Heart right ventricle (tissue), 16 donors: ENCODE data around the gene GPR157. TPM values are rescaled to one million over a fixed set of nuclear protein-coding genes. Genes with fewer than 3 reads are reported as not detected.

ENCODE experiments used
- ATAC-seq, 8 donors: fragments of 200-7000 bp; cut with Tn5 transposase; one replicate each; pipeline ENCODE4 v1.9.1; 2020; ENCODE audit warnings: mild to moderate bottlenecking in 8 of 8, moderate library complexity in 8 of 8, moderate number of reproducible peaks in 1 of 8
- DNase-seq, 2 donors: peaks; one replicate each; pipeline ENCODE4 v3.0.0-alpha.2; 2020
- H3K27ac ChIP-seq, 10 donors: fragments of 200-600 bp; sonication (generic) in 2 of 10; one replicate each; pipeline versions ENCODE4 v1.5.0 to v1.8.0; 2020 to 2022; ENCODE audit warnings: mild to moderate bottlenecking in 3 of 10
- H3K27me3 ChIP-seq, 7 donors: fragments of 200-600 bp; one replicate each; pipeline ENCODE4 v1.8.0; 2021 to 2022; ENCODE audit warnings: mild to moderate bottlenecking in 2 of 7
- H3K36me3 ChIP-seq, 9 donors: fragments of 200-600 bp; sonication (generic) in 1 of 9; one replicate each; pipeline versions ENCODE4 v1.5.0 to v1.8.0; 2020 to 2022; ENCODE audit warnings: mild to moderate bottlenecking in 2 of 9
- H3K4me1 ChIP-seq, 9 donors: fragments of 200-600 bp; sonication (generic) in 1 of 9; one replicate each; pipeline versions ENCODE4 v1.5.0 to v1.8.0; 2020 to 2022; ENCODE audit warnings: mild to moderate bottlenecking in 4 of 9
- H3K4me3 ChIP-seq, 10 donors: fragments of 200-600 bp; sonication (generic) in 2 of 10; one replicate each; pipeline versions ENCODE4 v1.5.0 to v1.8.0; 2020 to 2022; ENCODE audit warnings: mild to moderate bottlenecking in 7 of 10, moderate library complexity in 2 of 10
- H3K9me3 ChIP-seq, 11 donors: fragments of 200-600 bp in 10 of 11; sonication (generic) in 2 of 11; one replicate each; pipeline versions ENCODE4 v1.5.0 to v1.8.0; 2013 to 2022; ENCODE audit warnings: mild to moderate bottlenecking in 2 of 11, control low read depth in 1 of 11, moderate library complexity in 1 of 11
- WGBS, 2 donors: extraction: QIAGEN DNeasy Blood & Tissue Kit; methylation state at CpG; one replicate each; pipeline ENCODE4 v1.1.7; 2013; ENCODE audit warnings: inconsistent platforms in 1 of 2; 5-methylcytosine and 5-hydroxymethylcytosine counted together
- intact Hi-C, 10 donors: fragments of 100-400 bp; cut with DNase I; formaldehyde crosslinking; loops; one replicate each; pipeline versions ENCODE4 v1.11.1 to v1.14.2; 2022
- polyA plus RNA-seq, 2 donors: library from polyadenylated mRNA; stranded (reverse); fragments of 200-250 nt; gene quantifications; one replicate each; pipeline ENCODE4 v1.2.3, GENCODE V29; 2013
- total RNA-seq, 10 donors: library from RNA; stranded (reverse); fragmentation: NEBNext Ultra II Directional in 3 of 10; extraction: Animal tissue kit (Norgen Biotek cat#: 25700) in 3 of 10; gene quantifications; one replicate each; pipeline versions ENCODE4 v1.2.1 to v1.2.4, GENCODE V29; 2021 to 2023
- TF ChIP-seq, protein P1 (sequence below), 9 donors: fragments of 200-600 bp; sonication (generic) in 2 of 9; IDR thresholded peaks; one replicate each; pipeline versions ENCODE4 v1.5.0 to v1.8.0; 2021 to 2022; ENCODE audit warnings: antibody characterized with exemption in 9 of 9, mild to moderate bottlenecking in 5 of 9, moderate library complexity in 1 of 9
- donor health status: Arrhythmogenic right ventricular cardiomyopathy.
- donor health status: ischemic (EF 13 %, LVEDD 7.1; RV severe dilation, severe dysfunction).
- donor health status: healthy with polysubstance abuse.
- donor health status: DM: no; HTN: yes; CAD: no.
- donor health status: DM: no; HTN: no; CAD: no.
- donor health status: ischemic (EF 25% LVEDD 6.9; RV normal size, moderate dysfunction).
- donor health status: ischemic (EF 25% LVEDD 5.7; RV mildly dilated, moderate dysfunction).
- donor health status: healthy.
- donor health status: DM: yes; HTN: yes; CAD: no.
- donor health status: Ischemic cardiomyopathy.
- donor health status: ischemic (EF 35%, LVEDD 5.7; RV mildly dilated, moderate dysfunction).
- donor health status: nonischemic (EF 11% LVEDD 7.7; RV severe dilation, severe dysfunction).
- donor health status: DM: yes; HTN: yes; CAD: no.
- donor health status: PGD.
- donor health status: ischemic (EF 29% LVEDD 5.4; RV normal size, mild dysfunction).
- donor health status: nonischemic (EF 23%, LVEDD 6.1; RV moderate dilation, normal function).

Gene GPR157
- total and polyA plus RNA-seq, 12 donors: 5.1 to 69.1 (median 36.2) TPM

DNA sequence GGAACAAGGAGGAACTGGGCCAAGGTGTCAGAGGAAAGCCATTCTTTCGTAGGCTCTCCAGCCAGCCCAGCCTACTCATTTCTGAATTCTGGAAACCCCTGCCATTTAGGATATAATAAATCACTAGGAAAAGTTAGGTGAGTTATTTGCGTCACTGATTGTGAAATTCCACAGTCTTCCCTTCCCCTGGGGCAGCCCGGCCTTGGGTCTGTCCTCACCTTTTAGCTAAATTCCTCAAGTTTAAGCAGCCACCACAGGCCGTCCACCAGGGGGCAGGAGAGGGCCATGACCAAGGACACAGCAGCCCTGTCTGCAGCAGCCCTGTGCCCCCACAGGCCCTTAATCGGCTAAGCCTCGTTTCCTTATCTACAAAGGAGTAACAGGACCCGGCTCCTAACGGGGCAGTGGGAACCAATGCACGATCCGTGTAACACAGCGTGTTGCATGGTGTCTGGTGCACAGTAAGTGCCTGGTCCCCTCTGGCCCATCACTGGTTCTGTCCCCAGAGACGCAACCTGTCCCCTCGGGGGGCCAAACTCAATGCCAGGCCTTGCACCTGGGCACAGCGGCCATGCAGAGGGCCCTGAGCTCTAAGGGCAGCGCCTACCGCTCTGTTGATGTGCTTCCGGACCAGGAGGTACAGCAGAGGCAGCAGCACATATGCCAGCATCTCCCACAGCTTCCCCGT, 18.1 kb downstream of the GPR157 start:
- 38 to 40% methylated on average over 18 of the region's 18 CpGs for WGBS, 2 donors
- no peaks in the 10 kb centered on the region for H3K9me3 ChIP-seq
- H3K27me3 ChIP-seq: no peaks in the 10 kb centered on the region
- TF ChIP-seq, protein P1, sequence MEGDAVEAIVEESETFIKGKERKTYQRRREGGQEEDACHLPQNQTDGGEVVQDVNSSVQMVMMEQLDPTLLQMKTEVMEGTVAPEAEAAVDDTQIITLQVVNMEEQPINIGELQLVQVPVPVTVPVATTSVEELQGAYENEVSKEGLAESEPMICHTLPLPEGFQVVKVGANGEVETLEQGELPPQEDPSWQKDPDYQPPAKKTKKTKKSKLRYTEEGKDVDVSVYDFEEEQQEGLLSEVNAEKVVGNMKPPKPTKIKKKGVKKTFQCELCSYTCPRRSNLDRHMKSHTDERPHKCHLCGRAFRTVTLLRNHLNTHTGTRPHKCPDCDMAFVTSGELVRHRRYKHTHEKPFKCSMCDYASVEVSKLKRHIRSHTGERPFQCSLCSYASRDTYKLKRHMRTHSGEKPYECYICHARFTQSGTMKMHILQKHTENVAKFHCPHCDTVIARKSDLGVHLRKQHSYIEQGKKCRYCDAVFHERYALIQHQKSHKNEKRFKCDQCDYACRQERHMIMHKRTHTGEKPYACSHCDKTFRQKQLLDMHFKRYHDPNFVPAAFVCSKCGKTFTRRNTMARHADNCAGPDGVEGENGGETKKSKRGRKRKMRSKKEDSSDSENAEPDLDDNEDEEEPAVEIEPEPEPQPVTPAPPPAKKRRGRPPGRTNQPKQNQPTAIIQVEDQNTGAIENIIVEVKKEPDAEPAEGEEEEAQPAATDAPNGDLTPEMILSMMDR (IDR thresholded peaks at IDR 0.05): peak; percentile 88 to 98 (median 90)
- peaks cover 0 to 44% (median 3%) of the 10 kb centered on the region in 9 donors for H3K36me3 ChIP-seq
- peaks cover 0 to 29% (median 7%) of the 10 kb centered on the region in 9 donors for H3K4me1 ChIP-seq
- peak overlapping the region in 1 of 10 donors; percentile 5 for H3K27ac ChIP-seq
- DNase-seq: peak; percentile 87 to 89
- intact Hi-C loops: loop anchor here in 9 of 10 donors (1.0 to 10.0 kb wide), 7 partner anchors 84 to 384 kb away; no protein-coding TSS in a partner anchor
- peak; percentile 46 to 84 (median 76) for ATAC-seq
- H3K4me3 ChIP-seq: no peak overlapping the region

DNA sequence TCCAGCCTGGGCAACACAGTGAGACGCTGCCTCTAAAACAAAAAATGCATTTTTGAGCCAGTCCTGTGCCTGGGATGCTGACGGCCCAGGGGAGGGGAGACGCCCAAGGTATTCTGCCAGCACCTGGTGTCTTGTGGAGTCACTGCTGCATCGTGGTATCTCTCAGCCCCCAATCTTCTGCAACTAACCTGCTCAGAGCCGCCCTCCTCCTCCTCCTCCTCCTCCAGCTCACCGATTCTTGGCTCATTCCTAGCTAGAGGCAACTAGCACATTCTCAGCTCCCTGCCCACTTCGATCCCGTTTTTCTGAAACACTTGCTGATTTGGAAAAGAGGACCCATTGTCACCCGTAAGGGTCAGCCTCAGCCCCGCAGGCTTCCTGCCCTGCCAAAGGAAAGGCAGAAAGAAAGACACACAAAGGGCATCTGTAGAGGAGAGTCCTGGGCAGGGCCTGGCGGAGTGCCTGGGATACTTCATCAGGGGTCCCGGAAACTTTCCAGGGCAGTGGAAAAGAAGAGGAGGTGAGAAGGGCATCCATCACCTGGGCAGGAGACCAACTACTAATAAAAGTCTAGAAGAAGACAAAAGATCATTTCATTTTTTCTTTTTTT, 20.7 kb downstream of the GPR157 start:
- WGBS, 2 donors: 80 to 81% methylated on average over 12 of the region's 12 CpGs
- Histone ChIP-seq H3K36me3 (peaks cover 0 to 68% (median 16%) of the 10 kb centered on the region in 9 donors), H3K27ac (peak overlapping the region in 3 of 10 donors; percentile 44 to 64 (median 49)), H3K4me1 (peaks cover 0 to 29% (median 7%) of the 10 kb centered on the region in 9 donors), H3K27me3 (no peaks in the 10 kb centered on the region), H3K4me3 (no peak overlapping the region), H3K9me3 (no peaks in the 10 kb centered on the region)
- ATAC-seq (peak in 3 of 8 donors; percentile 30 to 55 (median 49)), DNase-seq (no peak)
- TF ChIP-seq, protein P1 (IDR thresholded peaks at IDR 0.05): no peak
- intact Hi-C loops: loop anchor here in 4 of 10 donors (2.0 to 10.0 kb wide), 2 partner anchors 89 to 183 kb away; no protein-coding TSS in a partner anchor

DNA sequence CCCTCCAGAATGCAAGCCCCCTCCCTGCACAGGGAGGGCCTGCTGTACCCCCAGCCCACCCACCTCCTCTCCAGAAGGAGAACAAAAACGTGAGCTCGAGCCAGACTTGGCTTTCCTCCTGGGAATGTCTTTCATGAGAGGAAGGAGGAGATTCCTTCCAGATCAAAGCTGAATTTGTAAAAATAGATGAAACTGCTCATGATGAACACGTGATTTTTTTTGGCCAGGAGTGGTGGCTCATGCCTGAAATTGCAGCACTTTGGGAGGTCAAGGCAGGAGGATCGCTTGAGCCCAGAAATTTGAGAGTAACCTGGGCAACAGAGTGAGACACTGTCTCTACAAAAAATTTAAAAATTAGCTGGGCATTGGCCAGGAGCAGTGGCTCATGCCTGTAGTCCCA, 21.8 kb downstream of the GPR157 start:
- Histone ChIP-seq H3K27me3 (no peaks in the 10 kb centered on the region), H3K27ac (peak overlapping the region in 1 of 10 donors; percentile 49), H3K36me3 (peaks cover 0 to 73% (median 16%) of the 10 kb centered on the region in 9 donors), H3K4me3 (no peak overlapping the region), H3K9me3 (no peaks in the 10 kb centered on the region), H3K4me1 (peaks cover 0 to 29% (median 7%) of the 10 kb centered on the region in 9 donors)
- intact Hi-C loops: loop anchor here in 4 of 10 donors (10.0 kb wide), 1 partner anchor 182 kb away; no protein-coding TSS in a partner anchor
- DNase-seq (no peak), ATAC-seq (no peak)
- WGBS, 2 donors: 23 to 28% methylated on average over 4 of the region's 4 CpGs
- TF ChIP-seq, protein P1 (IDR thresholded peaks at IDR 0.05): no peak

DNA sequence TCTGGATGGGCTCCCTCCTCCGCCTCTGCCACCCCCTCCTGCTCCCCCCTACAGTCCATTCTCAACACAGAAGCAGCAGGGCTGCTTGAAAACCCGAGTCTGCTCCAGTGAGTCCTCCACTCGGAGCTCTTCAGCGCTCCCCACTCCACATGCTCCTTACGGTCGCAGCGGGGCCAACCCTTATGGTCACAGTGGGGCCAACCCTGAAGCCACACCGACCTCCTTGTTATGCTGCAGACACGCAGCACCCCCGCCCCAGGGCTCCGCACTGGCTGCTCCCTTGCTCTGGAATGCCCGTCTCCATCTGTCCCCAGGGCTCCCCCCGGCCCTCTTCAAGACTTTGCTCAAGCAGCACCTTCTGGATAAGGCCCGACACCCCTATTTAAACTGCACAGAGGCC, 22.6 kb downstream of the GPR157 start:
- Histone ChIP-seq H3K27me3 (no peaks in the 10 kb centered on the region), H3K27ac (no peak overlapping the region), H3K9me3 (no peaks in the 10 kb centered on the region), H3K36me3 (peaks cover 0 to 77% (median 16%) of the 10 kb centered on the region in 9 donors), H3K4me1 (peaks cover 0 to 29% (median 7%) of the 10 kb centered on the region in 9 donors), H3K4me3 (no peak overlapping the region)
- TF ChIP-seq, protein P1 (IDR thresholded peaks at IDR 0.05): no peak
- intact Hi-C loops: loop anchor here in 4 of 10 donors (10.0 kb wide), 1 partner anchor 181 kb away; no protein-coding TSS in a partner anchor
- no peak for DNase-seq
- 90% methylated on average over 14 of the region's 14 CpGs for WGBS, 2 donors
- ATAC-seq: no peak
